LNCAP (cell line): ENCODE data around the gene EVI5.

Experiments
- CTCF ChIP-seq: fragments of 450-650 bp; IDR thresholded peaks from 2 replicates; pipeline ENCODE4 v1.5.1; 2017; ENCODE audit warnings: mild to moderate bottlenecking

EVI5 gene

GRCh38 chr1:92538413-92539061 is 246.4 kb downstream of the EVI5 start:
- no peak for TF ChIP-seq CTCF

- no peak for TF ChIP-seq CTCF
Measured at GRCh38 chr1:92538048-92538412, 246.9 kb downstream of the EVI5 start.

DNA sequence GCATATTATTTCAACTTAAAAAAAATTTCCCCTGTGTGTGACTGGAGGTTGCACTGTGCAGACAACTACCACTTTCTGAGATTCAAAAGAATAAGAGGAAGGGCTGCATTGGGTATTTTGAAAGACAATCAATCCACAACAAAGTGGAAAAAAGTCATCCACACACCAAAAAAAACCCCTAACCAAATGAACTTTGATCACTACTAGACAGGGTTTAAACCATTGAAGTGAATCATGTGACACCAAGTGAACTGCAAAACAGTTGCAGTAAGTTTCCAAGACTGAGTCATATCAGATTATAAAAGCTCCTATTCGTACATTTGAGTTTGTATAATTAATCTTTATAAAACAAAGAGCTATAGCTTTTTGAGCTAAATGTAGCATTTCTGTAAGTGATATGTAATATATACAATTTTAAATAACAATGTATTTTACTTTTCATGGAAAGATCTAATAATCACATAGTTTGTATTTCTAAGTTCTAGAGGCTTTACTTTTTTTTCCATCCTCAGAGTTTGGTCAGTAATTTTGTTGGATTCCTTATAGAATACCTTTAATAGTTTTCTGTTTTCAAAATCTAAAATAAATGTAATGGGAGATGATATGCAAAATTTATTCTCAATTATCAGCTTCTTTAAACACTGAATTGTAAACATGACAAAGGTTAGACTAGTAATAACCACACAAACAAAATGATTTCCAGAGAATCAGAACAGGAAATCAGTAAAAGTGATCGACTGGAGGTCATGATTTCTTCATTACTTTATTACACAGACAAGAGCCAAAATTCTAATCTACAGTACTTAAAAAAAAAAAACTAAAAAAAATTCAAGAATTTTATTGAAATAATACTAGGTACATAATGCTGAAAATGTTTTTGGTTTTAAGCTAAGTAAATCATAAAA is 247.7 kb downstream of the EVI5 start:
- TF ChIP-seq CTCF: no peak

- TF ChIP-seq CTCF: no peak
Measured at GRCh38 chr1:92536211-92536979, 248.5 kb downstream of the EVI5 start.

DNA sequence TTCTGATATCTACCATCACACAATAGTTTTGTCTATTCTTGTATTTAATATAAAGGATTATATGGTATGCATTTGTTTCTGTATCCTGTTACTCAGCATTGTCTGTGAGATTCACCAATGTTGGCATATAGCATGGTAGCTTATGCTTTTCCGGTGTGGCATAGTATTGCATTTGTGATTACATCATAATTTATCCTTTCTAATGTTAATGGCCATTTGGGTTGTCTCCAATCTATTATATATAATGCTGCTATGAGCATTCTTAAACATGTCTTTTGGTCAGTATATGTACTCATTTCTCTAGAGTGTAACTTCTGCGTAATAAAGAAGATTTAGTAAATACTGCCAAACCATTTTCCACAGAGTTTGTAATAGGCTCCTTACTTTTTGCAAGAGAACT is 257.2 kb downstream of the EVI5 start:
- TF ChIP-seq CTCF: no peak

- TF ChIP-seq CTCF: no peak
Measured at GRCh38 chr1:92519043-92519442, 265.9 kb downstream of the EVI5 start.

- TF ChIP-seq CTCF: no peak
Measured at GRCh38 chr1:92516574-92516973, 268.3 kb downstream of the EVI5 start.
